Occipital lobe (tissue), 2 donors: ENCODE results near the gene BCOR. TPM values are rescaled to one million over a fixed set of nuclear protein-coding genes. Genes with fewer than 3 reads are reported as not detected.

Experiments used
- DNase-seq: peaks from one replicate; lab custom pipeline; 2025; lab: John Stamatoyannopoulos, UW
- total RNA-seq: library from RNA; depleted of rRNA; stranded (reverse); fragments of >200 nt; gene quantifications from one replicate; pipeline ENCODE4 v1.2.3, GENCODE V29; 2014

The BCOR gene
- total RNA-seq, 1 donor from 2014 or later: 26.0 TPM

DNA sequence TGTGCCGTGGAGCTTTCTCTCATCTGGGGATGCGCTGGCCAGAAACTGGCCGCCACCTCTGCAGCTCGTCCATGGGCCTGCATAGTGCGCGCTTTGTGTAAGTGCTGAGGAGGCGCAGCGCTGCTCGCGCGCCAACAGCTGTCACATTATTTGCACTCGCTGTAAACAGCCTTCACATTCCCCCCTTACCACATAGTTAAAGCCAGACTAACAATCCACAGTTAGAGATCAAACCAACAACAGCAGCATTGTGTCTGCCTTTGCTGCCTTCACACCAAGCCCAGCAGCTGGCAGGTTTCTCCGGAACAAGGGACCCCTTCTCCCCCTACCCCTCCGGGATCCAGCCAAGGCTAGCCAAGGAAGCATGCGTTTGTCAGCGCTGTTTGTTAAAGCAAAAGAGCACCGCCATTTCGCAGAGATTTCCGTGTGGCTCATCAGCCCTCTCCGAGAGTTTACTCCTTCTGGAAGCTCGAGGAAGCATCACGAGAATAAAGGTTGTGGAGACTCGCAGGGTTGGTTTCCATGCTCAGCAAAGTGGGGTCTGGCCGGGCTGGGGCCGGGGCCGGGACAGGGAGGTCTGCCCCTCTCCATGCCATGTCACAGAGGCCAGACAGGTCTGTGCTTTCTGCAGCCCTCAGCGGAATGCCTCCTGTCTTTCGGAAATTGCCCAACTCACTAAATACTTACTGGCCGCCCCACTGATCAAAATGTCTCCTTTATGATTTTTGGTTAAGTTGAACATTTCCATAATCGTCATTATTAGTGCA lies 11.0 kb downstream of the BCOR start:
- peak; percentile 63 for DNase-seq

DNA sequence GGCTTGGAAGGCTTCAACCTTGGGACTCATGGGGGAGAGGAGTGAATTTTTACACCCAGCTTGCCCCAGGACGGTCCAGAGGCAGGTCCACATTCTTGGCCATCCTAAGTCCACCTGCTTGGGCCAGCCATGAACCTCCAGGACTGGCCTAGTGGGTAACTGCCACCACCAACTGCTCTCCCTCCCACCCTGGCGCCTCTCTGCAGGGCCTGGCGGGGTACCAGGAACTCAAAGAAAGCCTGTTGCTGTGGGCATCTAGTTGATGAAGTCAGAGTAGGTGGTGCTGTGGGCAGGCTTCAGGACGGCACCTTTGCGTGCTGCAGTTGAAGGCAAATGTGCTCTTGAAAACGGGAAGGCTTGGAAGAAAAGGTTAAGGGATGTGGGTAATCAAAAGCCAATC lies 12.0 kb downstream of the BCOR start:
- no peak for DNase-seq

- DNase-seq: peak; percentile 1
These were observed 12.6 kb downstream of the BCOR start for GRCh38 chrX:40085102-40085551.

GRCh38 chrX:40084471-40085101 lies 13.2 kb downstream of the BCOR start:
- no peak for DNase-seq

GRCh38 chrX:40083979-40084359 lies 13.8 kb downstream of the BCOR start:
- DNase-seq: no peak

DNA sequence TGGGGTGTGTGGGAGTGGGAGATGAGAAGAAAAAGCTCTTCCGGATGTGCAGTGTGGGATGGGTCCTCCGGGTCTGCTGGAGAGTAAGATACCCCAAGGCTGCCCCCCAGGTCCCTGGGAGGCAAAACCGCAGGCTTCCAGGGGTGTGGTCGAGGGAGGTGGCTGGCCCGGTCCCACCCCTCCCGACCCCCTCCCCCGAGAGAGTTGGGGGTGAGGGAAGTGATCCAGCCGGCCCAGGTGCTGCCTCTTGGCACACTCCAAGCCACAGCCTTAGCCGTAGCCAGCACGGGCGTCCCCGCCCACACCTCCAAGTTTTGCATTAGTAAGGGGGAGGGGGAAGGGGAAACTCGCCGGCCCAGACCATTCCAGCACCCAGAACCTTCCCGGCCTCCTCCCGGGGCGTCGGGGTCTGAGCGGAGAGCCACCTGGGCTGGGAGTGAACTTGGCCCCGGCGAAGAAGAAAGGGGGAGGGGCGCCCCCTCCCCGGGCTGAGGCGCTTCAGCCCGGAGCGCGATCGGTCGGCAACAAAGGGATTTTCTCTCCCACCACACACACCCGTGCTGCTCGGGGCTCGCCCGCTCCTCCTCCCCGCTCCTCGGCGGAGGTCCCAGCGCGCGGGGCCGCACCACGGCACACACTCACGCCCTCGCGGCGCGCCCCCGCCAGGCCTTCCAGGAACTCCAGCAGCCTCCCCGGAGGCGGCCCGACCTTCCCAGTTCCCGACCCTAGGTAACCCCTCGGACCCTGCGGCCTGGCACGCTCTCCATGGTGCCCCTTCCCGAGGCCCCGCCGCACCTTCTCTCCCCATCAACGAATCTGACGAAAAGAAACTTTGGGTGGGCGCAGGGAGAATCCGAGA lies 14.4 kb downstream of the BCOR start:
- DNase-seq: peak; percentile 8

- DNase-seq: no peak
These were observed 15.2 kb downstream of the BCOR start for GRCh38 chrX:40082447-40083119.

DNA sequence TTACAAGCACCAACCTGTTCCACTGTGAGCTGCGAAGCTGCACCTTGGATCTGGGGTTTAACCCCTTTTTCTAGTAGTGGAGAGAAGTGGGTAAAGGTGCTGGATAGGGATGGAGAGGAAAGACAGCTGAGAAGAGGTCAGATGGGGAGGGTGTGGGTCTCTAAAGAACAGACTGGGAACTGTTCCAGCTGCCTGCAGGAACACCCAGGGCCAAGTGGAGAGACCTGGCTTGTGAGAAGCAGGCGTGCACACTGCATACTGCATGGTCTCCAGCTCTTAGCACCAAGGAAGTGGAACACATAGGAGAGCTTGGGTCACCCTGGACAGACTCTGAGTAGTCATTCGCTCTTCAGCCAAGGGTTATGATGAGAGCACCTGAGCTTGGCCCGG lies 16.1 kb downstream of the BCOR start:
- no peak for DNase-seq

DNA sequence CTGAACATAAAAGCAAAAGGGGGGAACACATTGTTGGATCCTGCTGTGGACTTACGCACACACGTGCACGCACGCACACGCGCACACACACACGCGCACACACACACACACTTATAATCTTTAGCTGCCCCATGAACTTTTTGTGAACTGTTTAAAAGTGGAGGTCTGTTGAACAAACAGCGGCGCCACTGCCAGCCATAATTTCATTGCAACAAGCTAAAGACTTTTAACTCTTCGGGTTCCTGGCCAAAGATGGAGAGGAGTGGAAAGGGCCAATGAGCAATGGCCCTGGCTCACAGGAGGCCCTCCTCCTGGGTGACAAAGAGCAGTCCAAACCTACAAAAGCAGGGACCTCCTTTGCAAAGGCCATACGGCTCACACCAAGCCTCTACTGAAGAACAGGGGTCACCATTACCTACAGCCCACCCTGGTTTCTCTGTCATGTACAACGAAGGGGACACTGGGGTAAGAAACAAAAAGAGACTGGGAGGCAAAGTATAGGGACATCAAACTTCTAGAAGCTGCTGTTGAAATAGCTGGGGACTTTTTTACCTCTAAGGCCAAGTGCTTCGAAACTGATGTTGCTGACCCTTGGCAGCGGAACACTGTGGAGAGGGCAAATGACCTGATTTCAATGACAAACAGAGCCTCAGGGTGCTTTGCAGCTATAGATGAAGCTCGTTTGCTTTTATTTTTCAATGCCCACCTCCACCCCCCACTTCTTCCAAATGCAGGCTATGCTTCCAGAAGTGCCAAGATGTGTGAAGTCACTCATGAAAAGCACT lies 16.7 kb downstream of the BCOR start:
- DNase-seq: no peak

- DNase-seq: no peak
These were observed 18.2 kb downstream of the BCOR start for GRCh38 chrX:40079572-40079971.

DNA sequence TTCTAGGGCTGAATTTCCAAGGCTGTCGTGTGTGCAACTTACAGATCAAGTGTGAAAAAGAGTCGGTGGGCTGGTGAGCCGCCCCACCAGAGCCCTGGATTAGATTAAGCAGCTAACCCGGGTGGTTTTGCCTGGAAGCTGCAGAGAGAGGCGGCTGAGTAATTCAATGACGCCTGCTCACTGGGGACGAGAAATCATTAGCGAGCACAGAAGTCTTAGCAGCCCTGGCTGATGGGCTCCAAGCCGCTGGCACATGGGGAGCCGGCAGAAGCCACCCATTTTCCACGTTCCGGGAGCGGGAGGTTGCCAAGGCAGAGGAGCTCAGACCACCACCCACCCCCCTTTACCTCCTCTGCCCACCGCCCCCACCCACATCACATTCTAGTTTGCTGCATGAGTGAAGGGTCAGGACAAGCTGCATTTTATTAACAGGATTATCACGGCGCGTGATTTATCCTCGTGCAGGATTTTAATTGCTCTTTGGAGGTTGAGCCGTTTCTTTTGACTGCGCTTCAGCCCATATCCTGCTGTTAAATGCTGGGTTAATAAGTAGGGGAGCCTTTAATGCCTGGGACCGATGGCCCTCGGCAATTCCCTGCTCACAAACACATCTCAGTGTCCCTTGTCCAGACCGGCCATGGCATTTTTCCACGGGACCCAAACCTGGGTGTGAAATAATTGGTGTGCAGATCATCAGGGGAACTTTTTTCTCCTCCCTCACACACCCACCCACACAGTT lies 19.1 kb downstream of the BCOR start:
- DNase-seq: no peak

GRCh38 chrX:40077906-40078305 lies 19.9 kb downstream of the BCOR start:
- DNase-seq: no peak

GRCh38 chrX:40076750-40077575 lies 20.8 kb downstream of the BCOR start:
- no peak for DNase-seq

DNA sequence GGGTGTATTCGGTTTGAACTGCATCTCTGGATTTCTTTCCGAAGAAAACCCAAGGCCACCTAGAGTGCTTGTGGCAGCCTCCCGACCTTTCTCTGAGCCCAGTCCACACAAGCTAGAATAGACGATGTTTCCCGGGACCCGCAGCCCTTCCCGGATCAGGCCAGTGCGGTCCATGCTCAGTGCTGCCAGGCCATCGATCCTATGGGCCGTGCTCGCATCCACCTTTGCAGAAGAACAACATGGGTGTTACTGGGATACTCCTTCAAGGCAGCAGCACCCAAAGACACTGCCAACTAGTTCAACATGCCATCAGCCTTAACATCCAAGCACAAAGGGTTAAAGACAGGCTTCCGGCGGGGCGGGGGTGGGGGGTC lies 22.8 kb downstream of the BCOR start:
- DNase-seq: no peak

- DNase-seq: no peak
These were observed 23.4 kb downstream of the BCOR start for GRCh38 chrX:40074080-40074958.

- no peak for DNase-seq
These were observed 24.2 kb downstream of the BCOR start for GRCh38 chrX:40073439-40074054.

DNA sequence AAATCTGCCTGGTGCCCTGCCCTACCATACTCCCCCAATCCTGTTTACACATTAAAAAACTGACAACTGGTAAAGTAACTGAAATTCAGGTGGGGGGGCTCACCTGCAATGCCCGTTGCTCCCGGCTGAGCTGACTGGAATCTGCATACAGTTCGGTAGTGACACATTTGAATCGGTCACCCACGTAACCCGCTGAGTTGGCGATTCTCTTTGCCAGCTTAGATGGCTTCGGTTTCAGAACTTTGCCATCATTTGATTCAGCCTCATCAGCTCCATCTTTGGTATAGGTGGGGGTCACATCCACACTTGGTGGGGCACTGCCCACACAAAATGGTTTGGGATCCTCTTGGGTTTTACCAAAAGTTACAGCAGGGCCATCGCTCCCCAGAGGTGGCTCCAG lies 25.5 kb downstream of the BCOR start:
- DNase-seq: no peak

DNA sequence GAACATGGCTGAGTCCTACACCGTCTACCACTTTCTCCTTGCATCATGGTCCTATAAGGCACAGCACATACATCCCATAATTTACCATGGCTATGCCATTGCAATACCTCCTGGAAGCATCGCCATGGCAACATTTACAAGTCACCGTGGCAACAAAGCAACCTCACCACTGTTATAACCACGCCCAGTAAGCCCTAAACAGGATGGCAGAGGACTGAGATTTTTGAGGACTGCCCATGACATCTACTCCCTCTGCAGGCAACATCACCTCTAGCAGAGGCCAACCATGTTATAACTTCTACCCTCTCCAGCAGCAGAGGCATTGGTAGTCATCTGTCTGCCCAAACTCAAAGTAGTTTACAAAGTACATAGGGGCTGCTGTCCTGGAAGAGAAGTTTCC lies 29.7 kb downstream of the BCOR start:
- DNase-seq: no peak
